Fibroblast of lung (primary cell): ENCODE results near the gene RAB23. TPM values are rescaled to one million over a fixed set of nuclear protein-coding genes. Genes with fewer than 3 reads are reported as not detected.

Source experiments
- DNase-seq, 2 donors: peaks; one replicate each; pipeline versions ENCODE4 v3.0.0 to v3.0.0-alpha.2; 2010; ENCODE audit warnings: low read depth in 2 of 2
- H2AFZ ChIP-seq: 2 replicates; pipeline ENCODE4 v1.5.1; 2012; ENCODE audit warnings: low read length, control low read depth, inconsistent platforms
- H3K27ac ChIP-seq: 2 replicates; pipeline ENCODE4 v1.5.1; 2011; ENCODE audit warnings: low read length, control low read depth; ENCODE audit not compliant: insufficient read depth
- H3K27me3 ChIP-seq: 2 replicates; pipeline ENCODE4 v1.5.1; 2011; ENCODE audit warnings: mild to moderate bottlenecking, low read length; ENCODE audit not compliant: control insufficient read depth, insufficient read depth
- H3K36me3 ChIP-seq: 2 replicates; pipeline ENCODE4 v1.5.1; 2011; ENCODE audit warnings: low read length; ENCODE audit not compliant: control insufficient read depth, insufficient read depth
- H3K4me1 ChIP-seq: 2 replicates; pipeline ENCODE4 v1.5.1; 2011; ENCODE audit warnings: low read length; ENCODE audit not compliant: control insufficient read depth, insufficient read depth; ENCODE audit errors: extremely low read depth
- H3K4me2 ChIP-seq: 2 replicates; pipeline ENCODE4 v1.5.1; 2011; ENCODE audit warnings: low read length, control low read depth; ENCODE audit not compliant: insufficient read depth; ENCODE audit errors: extremely low read depth
- H3K4me3 ChIP-seq, 4 experiments: fragments of 200-600 bp in 1 of 4; sonication (generic) in 1 of 4; replicated peaks in 1 of 4; 2 replicates each; pipeline ENCODE4 v1.5.1; 2011 to 2016; ENCODE audit warnings: low read length in 4 of 4, low read depth in 3 of 4, mild to moderate bottlenecking in 3 of 4, control low read depth in 2 of 4, inconsistent platforms in 1 of 4, mixed read lengths in 1 of 4; ENCODE audit not compliant: insufficient read depth in 1 of 4; ENCODE audit errors: control extremely low read depth in 1 of 4
- H3K79me2 ChIP-seq: 2 replicates; pipeline ENCODE4 v1.5.1; 2012; ENCODE audit warnings: mild to moderate bottlenecking, low read length, inconsistent platforms; ENCODE audit not compliant: control insufficient read depth, insufficient read depth
- H3K9ac ChIP-seq: 2 replicates; pipeline ENCODE4 v1.5.1; 2011; ENCODE audit warnings: mild to moderate bottlenecking, low read length, control low read depth; ENCODE audit not compliant: insufficient read depth
- H3K9me3 ChIP-seq: 2 replicates; pipeline ENCODE4 v1.5.1; 2012; ENCODE audit warnings: low read depth, low read length; ENCODE audit not compliant: control insufficient read depth, insufficient read depth
- H4K20me1 ChIP-seq: 2 replicates; pipeline ENCODE4 v1.5.1; 2011; ENCODE audit warnings: low read length; ENCODE audit not compliant: control insufficient read depth, insufficient read depth; ENCODE audit errors: extremely low read depth
- CTCF ChIP-seq, 2 donors: IDR thresholded peaks in 1 of 2; conservative IDR thresholded peaks in 1 of 2; 1 replicate in 1 of 2; 2 replicates in 1 of 2; pipeline ENCODE4 v1.5.1; 2011 to 2012; ENCODE audit warnings: low read length in 2 of 2, control low read depth in 1 of 2, inconsistent platforms in 1 of 2, low read depth in 1 of 2, mild to moderate bottlenecking in 1 of 2
- EZH2 ChIP-seq: IDR thresholded peaks from 2 replicates; pipeline ENCODE4 v1.5.1; 2012; ENCODE audit warnings: low read length, control low read depth, mild to moderate bottlenecking; ENCODE audit errors: missing control alignments
- polyA plus RNA-seq, 2 donors: library from polyadenylated mRNA; depleted of rRNA in 1 of 2; stranded (reverse) in 1 of 2; unstranded in 1 of 2; fragments of >200 nt; gene quantifications; 2 replicates each; pipeline ENCODE4 v1.2.1, GENCODE V29; 2011 to 2012; ENCODE audit warnings: missing spikeins in 1 of 2
- total RNA-seq: library from RNA; depleted of rRNA; stranded (reverse); fragments of >200 nt; gene quantifications from 2 replicates; pipeline ENCODE4 v1.2.1, GENCODE V29; 2014

The RAB23 gene
- total and polyA plus RNA-seq, 2 donors (not counting 1 experiment from before 2014, with no cell fraction given) = 61.2 to 68.0 TPM

DNA sequence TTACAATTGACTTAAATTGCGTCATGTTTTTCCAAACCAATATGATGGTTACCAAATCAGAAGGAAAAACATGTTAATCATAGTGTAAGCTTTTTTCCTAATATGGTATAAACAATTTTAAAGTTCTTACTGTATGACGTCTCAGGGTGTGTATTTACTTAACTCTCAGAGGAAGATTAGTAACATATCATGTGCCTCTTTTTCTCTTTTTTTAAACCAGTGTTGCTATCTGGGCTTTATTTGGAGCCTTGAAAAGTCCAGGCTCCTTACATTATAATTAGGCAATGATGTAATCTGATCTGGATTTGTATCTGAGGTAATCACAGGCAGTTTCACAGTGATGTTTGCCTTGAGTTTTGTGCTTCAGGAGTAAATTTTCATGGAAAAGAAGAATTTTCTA is 20.4 kb upstream of the RAB23 start:
- no peaks in the 10 kb centered on the region for H3K36me3 ChIP-seq
- TF ChIP-seq CTCF (conservative IDR thresholded peaks at IDR 0.05 in 1 of 2, IDR thresholded peaks at IDR 0.05 in 1 of 2; ENCODE audit: low read depth in 1 of 2, low read length in 2 of 2) (no peak), EZH2 (no peak)
- H3K9ac ChIP-seq = no peak overlapping the region
- no peaks in the 10 kb centered on the region for H4K20me1 ChIP-seq
- no peaks in the 10 kb centered on the region for H3K9me3 ChIP-seq
- DNase-seq = peak; percentile 95 to 99
- peak overlapping the region; percentile 62 for H3K27ac ChIP-seq
- H3K79me2 ChIP-seq = no peaks in the 10 kb centered on the region
- H2AFZ ChIP-seq = no peak overlapping the region
- no peak overlapping the region for H3K4me3 ChIP-seq
- H3K4me2 ChIP-seq = no peak overlapping the region
- H3K4me1 ChIP-seq = peaks cover 4% of the 10 kb centered on the region
- H3K27me3 ChIP-seq = no peaks in the 10 kb centered on the region

- no peaks in the 10 kb centered on the region for H4K20me1 ChIP-seq
- H3K27ac ChIP-seq = no peak overlapping the region
- no peak overlapping the region for H3K4me3 ChIP-seq
- no peak overlapping the region for H3K4me2 ChIP-seq
- H3K9ac ChIP-seq = no peak overlapping the region
- H3K9me3 ChIP-seq = no peaks in the 10 kb centered on the region
- DNase-seq = peak in 1 of 2 donors; percentile 36
- peaks cover 4% of the 10 kb centered on the region for H3K4me1 ChIP-seq
- H3K27me3 ChIP-seq = no peaks in the 10 kb centered on the region
- TF ChIP-seq EZH2 = no peak
- no peaks in the 10 kb centered on the region for H3K36me3 ChIP-seq
- H3K79me2 ChIP-seq = peaks cover 6% of the 10 kb centered on the region
- peak overlapping the region; percentile 41 for H2AFZ ChIP-seq
Measured at GRCh38 chr6:57226221-57226620, 4.1 kb upstream of the RAB23 start.

DNA sequence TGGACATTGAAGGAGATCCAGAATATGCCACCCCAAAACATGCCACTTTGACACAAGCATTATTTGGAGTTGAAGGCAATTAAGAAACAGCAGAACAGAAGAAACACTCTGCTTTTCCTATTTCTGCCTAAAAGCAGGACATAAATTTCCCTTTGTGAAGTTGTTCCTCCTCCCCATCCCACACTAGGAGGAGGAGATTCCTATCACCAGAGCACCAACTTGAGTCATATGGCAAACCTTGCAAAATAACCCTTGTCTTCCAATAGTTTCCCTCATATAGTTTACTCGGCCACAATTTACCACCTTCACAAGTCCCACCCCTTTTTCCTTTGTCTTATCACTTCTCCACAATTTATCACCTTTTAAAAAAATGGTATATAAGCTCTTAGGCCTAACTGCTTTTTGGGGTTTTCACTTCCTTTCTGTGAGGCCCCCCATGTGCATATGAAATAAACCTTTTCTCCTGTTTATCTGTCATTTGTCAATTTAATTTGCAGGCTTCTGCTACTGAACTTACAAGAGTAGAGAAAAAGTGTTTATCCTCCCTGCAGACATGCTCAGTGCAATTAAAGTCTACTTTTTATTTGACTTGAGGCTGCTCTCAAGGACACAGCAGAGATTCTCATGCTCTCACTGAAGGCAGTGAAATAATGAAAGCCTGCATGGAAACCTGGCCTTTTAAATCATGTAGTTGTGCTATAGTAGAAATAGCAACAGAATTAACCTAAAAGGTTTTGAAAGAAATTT is 2.8 kb upstream of the RAB23 start:
- no peak overlapping the region for H2AFZ ChIP-seq
- H3K4me1 ChIP-seq = peaks cover 4% of the 10 kb centered on the region
- H3K9me3 ChIP-seq = no peaks in the 10 kb centered on the region
- no peak overlapping the region for H3K9ac ChIP-seq
- peak; percentile 61 to 69 for DNase-seq
- H3K4me2 ChIP-seq = no peak overlapping the region
- H3K27ac ChIP-seq = no peak overlapping the region
- H3K4me3 ChIP-seq = no peak overlapping the region
- H3K27me3 ChIP-seq = no peaks in the 10 kb centered on the region
- no peaks in the 10 kb centered on the region for H3K36me3 ChIP-seq
- TF ChIP-seq EZH2 (no peak), CTCF (conservative IDR thresholded peaks at IDR 0.05 in 1 of 2, IDR thresholded peaks at IDR 0.05 in 1 of 2; ENCODE audit: low read depth in 1 of 2, low read length in 2 of 2) (no peak)
- H4K20me1 ChIP-seq = no peaks in the 10 kb centered on the region
- peaks cover 15% of the 10 kb centered on the region for H3K79me2 ChIP-seq
